GM23338 (cell line): ENCODE measurements around the gene AP2A2. TPM values are rescaled to one million over a fixed set of nuclear protein-coding genes. Genes with fewer than 3 reads are reported as not detected.

ENCODE experiments used
- ATAC-seq: fragments of 200-7000 bp; cut with Tn5 transposase; 3 replicates; pipeline ENCODE4 v1.9.1; 2020
- DNase-seq: peaks from one replicate; pipeline ENCODE4 v3.0.0-alpha.2; 2015; ENCODE audit warnings: low spot score
- H2AFZ ChIP-seq: fragments of 200-600 bp; sonication (generic); 2 replicates; pipeline ENCODE4 v1.8.0; 2016; ENCODE audit warnings: antibody characterized with exemption, mild to moderate bottlenecking, moderate library complexity
- H3F3A ChIP-seq: fragments of 200-600 bp; sonication (generic); replicated peaks from 2 replicates; pipeline ENCODE4 v1.8.0; 2017; ENCODE audit warnings: antibody characterized with exemption, mixed run types, low read depth
- H3K27ac ChIP-seq: fragments of 200-600 bp; sonication (generic); 2 replicates; pipeline ENCODE4 v1.6.1; 2016; ENCODE audit warnings: low read depth
- H3K27me3 ChIP-seq: fragments of 200-600 bp; sonication (generic); 2 replicates; pipeline ENCODE4 v1.8.0; 2016; ENCODE audit warnings: mild to moderate bottlenecking, mixed run types, moderate library complexity; ENCODE audit not compliant: insufficient read depth
- H3K36me3 ChIP-seq: fragments of 200-600 bp; sonication (generic); 2 replicates; pipeline ENCODE4 v1.8.0; 2016; ENCODE audit warnings: mild to moderate bottlenecking; ENCODE audit not compliant: insufficient read depth
- H3K4me1 ChIP-seq: fragments of 200-600 bp; sonication (generic); 2 replicates; pipeline ENCODE4 v1.8.0; 2016; ENCODE audit warnings: mild to moderate bottlenecking, moderate library complexity; ENCODE audit not compliant: insufficient read depth
- H3K4me2 ChIP-seq: fragments of 200-600 bp; sonication (generic); 2 replicates; pipeline ENCODE4 v1.7.1; 2017; ENCODE audit warnings: mixed run types
- H3K4me3 ChIP-seq: fragments of 200-600 bp; sonication (generic); 2 replicates; pipeline ENCODE4 v1.6.1; 2016; ENCODE audit warnings: mixed run types
- H3K79me2 ChIP-seq: fragments of 200-600 bp; sonication (generic); replicated peaks from 2 replicates; pipeline ENCODE4 v1.8.0; 2017; ENCODE audit warnings: mild to moderate bottlenecking; ENCODE audit not compliant: insufficient read depth
- H3K9me2 ChIP-seq: fragments of 200-600 bp; sonication (generic); 2 replicates; pipeline ENCODE4 v1.8.0; 2017; ENCODE audit not compliant: insufficient read depth
- H4K20me1 ChIP-seq: fragments of 200-600 bp; sonication (generic); replicated peaks from 2 replicates; pipeline ENCODE4 v1.8.0; 2017; ENCODE audit warnings: mild to moderate bottlenecking; ENCODE audit not compliant: insufficient read depth
- H3K27ac Mint-ChIP-seq: 2 replicates; pipeline ENCODE4 v1.8.0; 2020; ENCODE audit warnings: inconsistent platforms, mild to moderate bottlenecking, moderate library complexity, mixed read lengths
- H3K27me3 Mint-ChIP-seq: 3 replicates; pipeline ENCODE4 v1.8.0; 2022; ENCODE audit warnings: low read depth, mild to moderate bottlenecking, moderate library complexity, mixed read lengths, inconsistent platforms; ENCODE audit not compliant: insufficient read depth, poor library complexity
- H3K36me3 Mint-ChIP-seq: 3 replicates; pipeline ENCODE4 v1.8.0; 2021; ENCODE audit warnings: low read depth, mild to moderate bottlenecking, inconsistent platforms, moderate library complexity, mixed read lengths
- H3K4me1 Mint-ChIP-seq: 3 replicates; pipeline ENCODE4 v1.8.0; 2020; ENCODE audit warnings: mild to moderate bottlenecking, inconsistent platforms, mixed read lengths
- H3K4me3 Mint-ChIP-seq: 3 replicates; pipeline ENCODE4 v1.8.0; 2021; ENCODE audit warnings: moderate library complexity, mild to moderate bottlenecking, inconsistent platforms, mixed read lengths
- H3K9me3 Mint-ChIP-seq: 3 replicates; pipeline ENCODE4 v1.8.0; 2020; ENCODE audit warnings: moderate library complexity, mild to moderate bottlenecking, inconsistent platforms, mixed read lengths
- ETS1 ChIP-seq: IDR thresholded peaks from 2 replicates; pipeline ENCODE4 v1.6.1; 2016; ENCODE audit warnings: antibody characterized with exemption
- EZH2phosphoT487 ChIP-seq: fragments of 200-600 bp; sonication (generic); IDR thresholded peaks from one replicate; pipeline ENCODE4 v1.8.1; 2018; ENCODE audit warnings: antibody characterized with exemption; ENCODE audit not compliant: unreplicated experiment
- JUNB ChIP-seq: IDR thresholded peaks from one replicate; pipeline ENCODE4 v1.6.1; 2016; ENCODE audit warnings: antibody characterized with exemption; ENCODE audit not compliant: unreplicated experiment
- NANOG ChIP-seq: IDR thresholded peaks from 2 replicates; pipeline ENCODE4 v1.6.1; 2016; ENCODE audit warnings: antibody characterized with exemption, borderline replicate concordance
- POLR2AphosphoS5 ChIP-seq: IDR thresholded peaks from 2 replicates; pipeline ENCODE4 v1.6.1; 2016; ENCODE audit warnings: antibody characterized with exemption, low read depth
- STAT1 ChIP-seq: IDR thresholded peaks from one replicate; pipeline ENCODE4 v1.6.1; 2016; ENCODE audit warnings: antibody characterized with exemption; ENCODE audit not compliant: unreplicated experiment
- polyA plus RNA-seq: library from polyadenylated mRNA; unstranded; fragments of >200 nt; fragmentation: Nextera tagmentation; extraction: Ambion mirVana; gene quantifications from 2 replicates; pipeline ENCODE4 v1.2.1, GENCODE V29; 2016
- total RNA-seq: library from RNA; depleted of rRNA; stranded (reverse); fragments of >200 nt; shearing (Covaris generic); gene quantifications from 2 replicates; pipeline ENCODE4 v1.2.3, GENCODE V29; 2014
- TF ChIP-seq, protein P1 (sequence below): fragments of 250-450 bp; sonication (Bioruptor Pico); IDR thresholded peaks from 2 replicates; pipeline ENCODE4 v1.5.0; 2020; ENCODE audit warnings: mild to moderate bottlenecking, moderate library complexity

AP2A2 gene
- total and polyA plus RNA-seq, 2 experiments from 2014 or later = 23.7 to 47.5 TPM

DNA sequence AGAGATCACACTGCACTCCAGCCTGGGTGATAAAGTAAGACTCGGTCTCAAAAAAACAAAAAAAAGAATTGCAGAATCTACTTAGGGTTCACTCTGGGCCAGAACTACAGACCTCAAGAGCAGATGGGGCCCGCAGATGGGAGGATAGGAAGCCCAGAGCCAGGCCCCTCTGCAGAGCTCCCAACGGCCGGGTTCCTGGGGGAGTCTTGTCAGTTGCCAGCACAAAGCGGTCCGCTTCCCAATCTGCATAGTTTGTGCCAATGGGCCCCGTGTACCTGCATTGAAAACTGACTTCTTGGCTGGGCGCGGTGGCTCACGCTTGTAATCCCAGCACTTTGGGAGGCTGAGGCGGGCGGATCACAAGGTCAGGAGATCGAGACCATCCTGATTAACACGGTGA, 13.4 kb upstream of the AP2A2 start:
- Histone ChIP-seq H3K4me3 (no peak overlapping the region), H4K20me1 (peaks cover 5% of the 10 kb centered on the region; the same call in 1 of the 2 replicates), H3K27ac (no peak overlapping the region), H3K79me2 (peaks cover 31% of the 10 kb centered on the region), H3K4me1 (peaks cover 14% of the 10 kb centered on the region; the same call in 1 of the 2 replicates), H3K27me3 (no peaks in the 10 kb centered on the region), H3K36me3 (no peaks in the 10 kb centered on the region), H3K9me2 (no peaks in the 10 kb centered on the region), H2AFZ (peak overlapping the region; percentile 96), H3F3A (peaks cover 22% of the 10 kb centered on the region; the same call in 1 of the 2 replicates), H3K4me2 (peak overlapping the region; percentile 86; the same call in 1 of the 2 replicates)
- no peak for ATAC-seq
- Mint-ChIP-seq H3K9me3 (no peaks in the 10 kb centered on the region), H3K4me1 (peaks cover 18% of the 10 kb centered on the region), H3K27me3 (peaks cover 9% of the 10 kb centered on the region), H3K27ac (no peak overlapping the region), H3K4me3 (no peak overlapping the region; the same call in 2 of the 3 replicates), H3K36me3 (peaks cover 7% of the 10 kb centered on the region; the same call in 2 of the 3 replicates)
- no peak for TF ChIP-seq JUNB
- TF ChIP-seq POLR2AphosphoS5 = no peak
- TF ChIP-seq, protein P1, sequence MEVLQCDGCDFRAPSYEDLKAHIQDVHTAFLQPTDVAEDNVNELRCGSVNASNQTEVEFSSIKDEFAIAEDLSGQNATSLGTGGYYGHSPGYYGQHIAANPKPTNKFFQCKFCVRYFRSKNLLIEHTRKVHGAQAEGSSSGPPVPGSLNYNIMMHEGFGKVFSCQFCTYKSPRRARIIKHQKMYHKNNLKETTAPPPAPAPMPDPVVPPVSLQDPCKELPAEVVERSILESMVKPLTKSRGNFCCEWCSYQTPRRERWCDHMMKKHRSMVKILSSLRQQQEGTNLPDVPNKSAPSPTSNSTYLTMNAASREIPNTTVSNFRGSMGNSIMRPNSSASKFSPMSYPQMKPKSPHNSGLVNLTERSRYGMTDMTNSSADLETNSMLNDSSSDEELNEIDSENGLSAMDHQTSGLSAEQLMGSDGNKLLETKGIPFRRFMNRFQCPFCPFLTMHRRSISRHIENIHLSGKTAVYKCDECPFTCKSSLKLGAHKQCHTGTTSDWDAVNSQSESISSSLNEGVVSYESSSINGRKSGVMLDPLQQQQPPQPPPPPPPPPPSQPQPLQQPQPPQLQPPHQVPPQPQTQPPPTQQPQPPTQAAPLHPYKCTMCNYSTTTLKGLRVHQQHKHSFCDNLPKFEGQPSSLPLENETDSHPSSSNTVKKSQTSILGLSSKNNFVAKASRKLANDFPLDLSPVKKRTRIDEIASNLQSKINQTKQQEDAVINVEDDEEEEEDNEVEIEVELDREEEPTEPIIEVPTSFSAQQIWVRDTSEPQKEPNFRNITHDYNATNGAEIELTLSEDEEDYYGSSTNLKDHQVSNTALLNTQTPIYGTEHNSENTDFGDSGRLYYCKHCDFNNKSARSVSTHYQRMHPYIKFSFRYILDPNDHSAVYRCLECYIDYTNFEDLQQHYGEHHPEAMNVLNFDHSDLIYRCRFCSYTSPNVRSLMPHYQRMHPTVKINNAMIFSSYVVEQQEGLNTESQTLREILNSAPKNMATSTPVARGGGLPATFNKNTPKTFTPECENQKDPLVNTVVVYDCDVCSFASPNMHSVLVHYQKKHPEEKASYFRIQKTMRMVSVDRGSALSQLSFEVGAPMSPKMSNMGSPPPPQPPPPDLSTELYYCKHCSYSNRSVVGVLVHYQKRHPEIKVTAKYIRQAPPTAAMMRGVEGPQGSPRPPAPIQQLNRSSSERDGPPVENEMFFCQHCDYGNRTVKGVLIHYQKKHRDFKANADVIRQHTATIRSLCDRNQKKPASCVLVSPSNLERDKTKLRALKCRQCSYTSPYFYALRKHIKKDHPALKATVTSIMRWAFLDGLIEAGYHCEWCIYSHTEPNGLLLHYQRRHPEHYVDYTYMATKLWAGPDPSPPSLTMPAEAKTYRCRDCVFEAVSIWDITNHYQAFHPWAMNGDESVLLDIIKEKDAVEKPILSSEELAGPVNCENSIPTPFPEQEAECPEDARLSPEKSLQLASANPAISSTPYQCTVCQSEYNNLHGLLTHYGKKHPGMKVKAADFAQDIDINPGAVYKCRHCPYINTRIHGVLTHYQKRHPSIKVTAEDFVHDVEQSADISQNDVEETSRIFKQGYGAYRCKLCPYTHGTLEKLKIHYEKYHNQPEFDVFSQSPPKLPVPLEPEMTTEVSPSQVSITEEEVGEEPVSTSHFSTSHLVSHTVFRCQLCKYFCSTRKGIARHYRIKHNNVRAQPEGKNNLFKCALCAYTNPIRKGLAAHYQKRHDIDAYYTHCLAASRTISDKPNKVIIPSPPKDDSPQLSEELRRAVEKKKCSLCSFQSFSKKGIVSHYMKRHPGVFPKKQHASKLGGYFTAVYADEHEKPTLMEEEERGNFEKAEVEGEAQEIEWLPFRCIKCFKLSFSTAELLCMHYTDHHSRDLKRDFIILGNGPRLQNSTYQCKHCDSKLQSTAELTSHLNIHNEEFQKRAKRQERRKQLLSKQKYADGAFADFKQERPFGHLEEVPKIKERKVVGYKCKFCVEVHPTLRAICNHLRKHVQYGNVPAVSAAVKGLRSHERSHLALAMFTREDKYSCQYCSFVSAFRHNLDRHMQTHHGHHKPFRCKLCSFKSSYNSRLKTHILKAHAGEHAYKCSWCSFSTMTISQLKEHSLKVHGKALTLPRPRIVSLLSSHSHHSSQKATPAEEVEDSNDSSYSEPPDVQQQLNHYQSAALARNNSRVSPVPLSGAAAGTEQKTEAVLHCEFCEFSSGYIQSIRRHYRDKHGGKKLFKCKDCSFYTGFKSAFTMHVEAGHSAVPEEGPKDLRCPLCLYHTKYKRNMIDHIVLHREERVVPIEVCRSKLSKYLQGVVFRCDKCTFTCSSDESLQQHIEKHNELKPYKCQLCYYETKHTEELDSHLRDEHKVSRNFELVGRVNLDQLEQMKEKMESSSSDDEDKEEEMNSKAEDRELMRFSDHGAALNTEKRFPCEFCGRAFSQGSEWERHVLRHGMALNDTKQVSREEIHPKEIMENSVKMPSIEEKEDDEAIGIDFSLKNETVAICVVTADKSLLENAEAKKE (CRISPR knock-in tag) = no peak
- TF ChIP-seq ETS1 = no peak
- no peak for TF ChIP-seq NANOG
- no peak for TF ChIP-seq STAT1
- TF ChIP-seq EZH2phosphoT487 = no peak
- DNase-seq = peak; percentile 41
